Embryonic facial prominence (tissue), 1 donor: ENCODE data around the gene PRMT6.
"Not testable (repeated sequence)": the region's sequence is repeated elsewhere in the genome, so short reads cannot be mapped to it uniquely, and the experiment has no call there.

ENCODE experiments used
- DNase-seq: peaks from one replicate; pipeline ENCODE4 v3.0.0-alpha.2; 2016; ENCODE audit errors: extremely low spot score

PRMT6 gene

DNA sequence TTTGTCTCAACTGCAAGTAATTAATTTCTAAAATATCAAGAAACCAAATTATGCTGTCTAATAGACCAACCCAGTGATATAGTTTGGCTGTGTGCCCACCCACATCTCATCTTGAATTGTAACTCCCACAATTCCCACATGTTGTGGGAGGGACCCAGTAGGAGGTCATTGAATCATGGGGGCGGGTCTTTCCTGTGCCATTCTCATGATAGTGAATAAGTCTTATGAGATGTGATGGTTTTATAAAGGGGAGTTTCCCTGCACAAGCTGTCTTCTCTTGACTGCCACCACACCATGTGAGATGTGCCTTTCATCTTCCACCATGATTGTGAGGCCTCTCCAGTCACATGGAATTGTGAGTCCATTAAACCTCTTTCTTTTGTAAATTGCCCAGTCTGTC, 36.9 kb downstream of the PRMT6 start:
- DNase-seq, result not testable (repeated sequence)

DNA sequence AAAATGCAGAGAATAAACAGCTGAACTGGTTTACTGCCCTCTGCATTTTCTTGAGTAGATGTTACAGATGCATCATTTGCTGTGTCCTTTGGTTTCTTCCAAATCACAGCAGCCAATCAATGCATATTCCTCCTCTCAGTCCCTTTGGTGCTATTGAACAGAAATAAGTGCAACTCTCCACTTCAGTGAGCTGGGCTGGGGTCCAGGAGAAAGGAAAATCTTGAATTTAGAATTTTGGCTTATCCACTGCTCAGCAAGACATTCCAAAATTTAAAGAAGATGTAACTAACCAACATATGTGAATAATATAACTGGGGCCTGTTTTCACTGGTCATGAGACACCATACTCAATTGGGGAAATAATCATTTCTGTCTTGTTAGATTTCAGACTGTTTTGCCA, 39.2 kb downstream of the PRMT6 start:
- no peak for DNase-seq

GRCh38 chr1:107096690-107097089, 40.2 kb downstream of the PRMT6 start:
- DNase-seq, result no peak

DNA sequence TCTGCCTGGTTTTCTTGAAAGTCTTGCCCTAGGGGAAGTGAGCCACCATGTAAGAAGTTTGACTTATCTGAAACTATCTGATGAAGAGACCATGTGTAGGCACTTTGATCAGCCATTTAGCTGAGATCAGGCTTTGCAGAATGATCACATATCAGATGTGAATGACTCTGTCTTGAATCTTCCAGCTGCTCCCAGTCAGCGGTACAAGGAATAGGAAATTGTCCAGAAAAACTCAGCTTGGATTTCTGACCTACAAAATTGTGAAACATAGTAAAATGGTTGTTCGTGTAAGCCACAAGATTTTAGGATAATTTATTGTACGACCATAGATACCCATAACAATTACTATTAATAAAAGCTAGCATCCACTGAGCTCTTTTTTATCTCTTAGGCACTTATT, 42.5 kb downstream of the PRMT6 start:
- DNase-seq, result no peak

DNA sequence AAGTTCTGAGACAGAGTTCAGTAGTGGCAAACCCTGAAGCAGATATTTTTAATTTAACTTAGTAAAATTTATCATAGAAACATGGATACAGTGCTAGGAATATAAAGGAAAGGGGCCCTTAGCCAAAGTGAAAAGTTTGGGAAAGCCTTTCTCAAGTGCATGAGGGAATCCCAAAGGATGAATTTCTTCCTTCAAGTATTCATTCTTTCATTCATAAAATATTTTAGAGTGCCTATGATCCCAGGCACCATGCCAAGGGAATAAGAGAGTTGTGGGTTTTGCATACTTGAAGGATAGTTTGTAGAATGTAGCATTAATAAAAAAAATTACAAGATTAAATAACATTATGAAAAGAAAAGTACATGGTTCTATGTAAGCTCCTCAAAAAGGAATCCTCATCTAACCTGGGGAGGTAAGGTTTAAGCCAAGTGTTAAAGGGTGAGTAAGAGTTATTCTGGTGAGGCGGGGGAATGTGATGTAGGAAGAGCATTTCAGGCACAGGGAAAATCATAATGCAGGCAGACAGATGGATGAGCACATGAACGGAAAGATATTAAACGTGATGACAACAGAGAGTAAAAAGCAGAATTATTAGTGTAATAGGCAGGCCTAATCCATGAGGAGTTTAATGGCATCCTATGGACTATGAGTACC, 44.0 kb downstream of the PRMT6 start:
- DNase-seq, result no peak

DNA sequence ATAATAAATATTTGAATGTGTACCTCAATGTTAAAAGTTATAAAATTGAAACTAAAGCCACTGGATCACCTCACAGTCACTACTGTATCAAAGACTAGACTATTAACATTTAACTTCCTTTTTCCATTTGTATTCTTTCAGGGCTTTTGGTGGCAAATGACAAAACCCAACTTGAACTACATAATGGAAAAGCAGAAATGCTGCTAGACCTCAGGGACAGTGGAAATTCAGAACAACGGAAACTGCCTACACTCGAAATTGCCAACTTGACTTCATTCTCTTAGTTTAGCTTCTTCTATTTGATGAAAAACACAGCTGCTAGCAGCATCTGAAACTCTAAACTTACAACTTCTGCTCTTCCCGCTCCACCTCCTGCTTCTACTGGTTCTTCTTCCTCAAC, 49.4 kb downstream of the PRMT6 start:
- DNase-seq, result no peak
